HG02610 (cell line): ENCODE data around the gene MGAM2.
"Not testable (repeated sequence)": the region's sequence is repeated elsewhere in the genome, so short reads cannot be mapped to it uniquely, and the experiment has no call there.

Experiments
- ATAC-seq: cut with Tn5 transposase; IDR thresholded peaks from one replicate; pipeline ENCODE4 v1.9.1; 2021; ENCODE audit warnings: mild to moderate bottlenecking, moderate library complexity; ENCODE audit not compliant: unreplicated experiment

MGAM2 gene

DNA sequence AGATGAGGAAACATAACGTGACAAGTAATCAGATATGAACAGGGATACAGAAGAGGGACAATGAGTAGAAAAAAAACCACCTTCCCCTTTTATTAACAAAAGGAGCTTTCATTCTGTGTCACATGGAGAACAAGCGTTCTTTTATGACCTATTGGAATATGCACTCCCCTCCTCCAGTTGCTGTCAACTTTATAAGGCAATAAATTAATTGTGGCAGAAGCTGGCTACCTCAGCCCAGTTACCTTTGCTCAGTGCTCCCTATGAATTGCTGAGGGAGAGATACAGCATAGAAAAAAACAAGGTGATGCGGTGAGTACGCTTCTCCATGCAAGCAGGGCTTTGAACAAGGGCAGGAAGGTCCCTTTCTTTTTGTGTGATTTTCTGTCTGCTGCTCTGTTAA lies at the start of gene MGAM2:
Gene MGAM2 (plus strand): TSS at position 220 of the 400 bp plus-strand sequence. CDS start 5,156 bp downstream, outside the sequence.
- no peak for ATAC-seq

DNA sequence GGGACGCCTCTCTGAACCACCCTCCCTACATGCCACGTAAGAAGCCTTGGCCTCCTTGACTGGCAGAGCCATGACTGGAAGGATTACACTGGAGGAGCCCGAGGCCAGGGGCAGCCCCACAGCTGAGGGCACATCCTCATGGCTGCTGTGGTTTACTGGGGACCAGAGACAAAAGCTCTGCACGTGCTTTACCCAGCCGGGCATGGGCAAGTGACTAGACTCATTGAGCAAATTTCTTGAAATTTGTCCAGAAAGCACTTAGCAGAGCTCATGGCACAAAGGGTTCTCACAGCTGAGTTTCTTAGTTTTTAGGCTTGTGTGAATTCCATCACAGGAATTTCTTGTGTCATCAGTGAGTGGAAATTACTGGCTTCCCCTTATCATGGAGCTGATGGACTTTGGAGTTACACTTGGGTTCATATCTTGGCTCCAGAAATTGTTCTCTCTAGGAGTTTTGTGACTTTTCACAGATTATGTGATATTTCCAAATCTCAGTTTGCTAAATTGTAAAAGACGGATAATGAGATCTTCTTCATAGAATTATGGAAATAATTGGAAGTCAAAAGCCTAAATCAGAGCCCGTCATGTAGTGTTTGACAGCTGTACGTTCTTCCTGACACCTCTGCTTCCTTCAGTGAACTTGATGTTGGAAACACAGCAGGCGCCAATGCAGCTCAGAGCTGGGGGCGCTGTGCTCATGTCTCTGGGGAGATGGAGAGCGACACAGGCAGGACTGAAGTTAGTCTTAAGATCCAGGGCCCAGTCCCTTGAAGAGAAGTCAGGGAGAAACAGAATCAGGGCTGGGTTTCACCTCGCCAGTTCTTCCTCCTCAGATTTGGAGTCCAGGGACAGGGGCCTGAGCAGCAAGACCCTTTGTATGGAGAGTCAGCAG lies 47.7 kb upstream of the MGAM2 start:
- no peak for ATAC-seq

DNA sequence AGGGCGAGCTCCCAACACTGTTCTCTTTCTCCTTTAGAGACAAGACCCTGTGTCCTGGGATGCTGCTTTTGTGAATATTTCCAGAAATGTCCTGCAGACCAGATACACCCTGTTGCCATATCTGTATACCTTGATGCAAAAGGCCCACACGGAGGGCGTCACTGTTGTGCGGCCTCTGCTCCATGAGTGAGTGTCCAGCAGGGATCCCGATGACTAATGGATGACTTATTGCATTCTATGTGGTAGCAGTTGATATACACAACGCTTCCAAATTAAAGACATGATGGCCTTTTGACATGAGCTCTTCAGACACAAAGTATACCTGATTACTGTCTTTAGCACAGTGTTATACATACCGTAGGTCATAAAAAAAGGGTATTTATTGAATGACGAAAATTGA lies 45.0 kb upstream of the MGAM2 start:
- ATAC-seq = no peak

DNA sequence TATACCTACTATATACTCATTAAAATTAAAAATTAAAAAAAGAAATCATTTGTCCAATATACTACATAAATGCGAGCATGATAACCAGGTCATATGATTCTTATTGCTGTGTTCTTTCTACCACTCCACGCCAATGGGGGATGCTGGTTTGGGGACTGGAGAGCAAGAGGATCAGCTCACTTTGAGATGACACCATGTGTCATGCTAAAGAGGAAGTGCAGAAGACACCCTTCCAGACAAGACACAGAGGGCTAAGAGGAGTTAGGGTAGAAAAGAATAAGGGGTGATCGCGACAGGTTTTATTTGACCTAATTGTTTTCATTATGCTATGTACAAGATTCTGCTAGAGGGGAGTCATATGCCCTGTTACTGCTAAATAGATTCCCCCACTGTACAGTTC lies 33.8 kb upstream of the MGAM2 start:
- no peak for ATAC-seq

DNA sequence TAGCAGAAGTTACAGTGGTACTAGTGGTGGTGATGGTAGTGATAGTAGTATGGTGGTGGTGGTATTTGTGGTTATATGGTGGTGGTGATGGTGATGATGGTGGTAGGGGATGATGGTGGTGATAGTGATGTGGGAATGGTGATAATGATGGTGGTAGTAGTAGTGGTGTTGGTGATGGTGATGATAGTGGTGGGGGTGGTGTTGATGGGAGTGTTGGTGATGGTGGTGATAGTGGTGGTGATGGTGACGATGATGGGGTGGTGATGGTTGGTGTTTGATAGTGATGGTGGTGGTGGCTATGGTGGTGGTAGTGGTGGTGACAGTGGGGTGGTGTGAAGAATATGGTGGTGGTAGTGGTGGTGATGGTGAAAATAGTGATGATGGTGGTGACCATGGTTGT lies 27.9 kb upstream of the MGAM2 start:
- ATAC-seq = no peak

DNA sequence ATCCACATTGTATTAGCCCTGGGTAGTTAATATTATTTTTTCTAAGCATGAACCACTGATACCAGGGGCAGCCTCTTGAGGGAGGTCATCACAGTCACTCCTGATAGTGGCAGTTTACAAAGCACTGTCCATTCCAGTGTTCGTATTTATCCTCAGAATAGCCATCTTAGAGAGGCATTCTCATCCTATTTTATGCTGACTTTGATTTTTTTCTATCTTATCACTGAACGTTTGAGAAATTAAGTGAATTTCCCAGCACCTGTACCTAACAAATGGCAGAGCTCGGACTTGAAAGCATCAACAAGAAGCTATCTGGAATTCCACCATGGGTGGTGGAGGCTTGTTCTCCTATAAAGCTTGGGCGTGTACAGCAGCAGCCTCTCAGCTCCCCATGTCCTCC lies 26.1 kb upstream of the MGAM2 start:
- ATAC-seq = no peak

DNA sequence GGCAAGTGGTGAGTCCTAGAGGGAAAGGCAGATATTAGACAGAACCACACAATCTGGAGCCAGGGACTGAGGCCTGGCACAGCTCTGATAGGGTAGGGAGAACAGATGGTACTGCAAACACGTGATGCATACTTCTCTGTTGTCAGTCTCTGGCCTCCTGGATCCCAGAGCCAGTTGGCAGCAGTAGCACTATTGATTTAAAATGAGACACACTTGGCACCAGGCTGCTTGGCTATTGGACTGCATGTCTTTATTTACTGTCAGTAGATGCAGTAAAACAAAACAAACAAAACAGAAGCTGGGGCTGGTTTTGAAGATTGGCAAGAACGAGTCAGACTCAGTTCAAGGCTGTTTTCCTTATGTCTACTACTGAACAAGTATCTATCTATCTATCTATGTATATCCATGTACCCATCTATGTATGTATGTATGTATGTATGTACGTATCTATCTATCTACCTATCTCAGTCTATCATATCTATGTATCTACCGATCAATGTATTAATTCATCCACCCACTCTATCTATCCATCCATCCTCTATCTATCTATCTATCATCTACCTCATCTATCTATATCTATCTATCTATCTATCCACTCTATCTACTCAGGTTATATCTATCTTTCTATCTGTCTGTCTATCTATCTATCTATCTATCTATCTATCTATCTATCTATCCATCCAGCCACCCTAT lies 23.4 kb upstream of the MGAM2 start:
- ATAC-seq = no peak

DNA sequence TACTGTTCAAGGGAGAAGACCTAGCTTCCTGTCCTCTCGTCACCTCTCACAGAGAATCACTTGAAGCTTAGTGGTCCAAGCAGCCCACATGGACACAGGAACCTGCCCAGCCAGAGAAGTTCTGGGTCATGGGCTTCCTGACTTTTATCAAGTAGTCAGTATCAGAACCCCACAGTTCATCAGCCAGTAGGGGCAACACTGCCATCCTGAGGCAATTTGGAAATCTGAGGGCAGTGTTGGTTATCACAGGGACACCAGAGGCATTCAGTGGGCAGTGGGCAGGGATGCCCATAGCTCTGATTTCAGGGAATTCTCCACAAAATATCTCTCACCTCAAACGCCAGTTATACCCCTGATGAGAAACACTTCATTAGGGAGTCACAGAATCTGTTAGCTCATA lies 22.5 kb upstream of the MGAM2 start:
- no peak for ATAC-seq

DNA sequence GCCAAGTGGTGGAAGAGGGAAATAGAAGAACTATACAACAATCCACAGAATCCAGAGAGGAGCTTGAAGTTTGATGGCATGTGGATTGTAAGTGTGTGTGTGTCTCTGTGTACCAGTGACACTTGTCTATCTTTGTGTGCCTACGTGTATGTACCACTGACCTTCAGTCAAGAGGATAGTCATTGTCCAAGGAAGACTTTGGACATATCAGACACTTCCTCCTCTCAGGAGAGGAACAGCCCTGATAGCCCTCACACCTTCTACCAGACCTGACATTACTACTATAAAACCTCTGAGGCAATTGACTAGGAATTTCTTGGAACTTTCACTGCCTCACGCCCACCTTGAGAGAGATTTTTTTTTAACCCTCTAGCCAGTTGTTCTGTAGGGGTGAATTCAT lies 19.6 kb upstream of the MGAM2 start:
- ATAC-seq = no peak

DNA sequence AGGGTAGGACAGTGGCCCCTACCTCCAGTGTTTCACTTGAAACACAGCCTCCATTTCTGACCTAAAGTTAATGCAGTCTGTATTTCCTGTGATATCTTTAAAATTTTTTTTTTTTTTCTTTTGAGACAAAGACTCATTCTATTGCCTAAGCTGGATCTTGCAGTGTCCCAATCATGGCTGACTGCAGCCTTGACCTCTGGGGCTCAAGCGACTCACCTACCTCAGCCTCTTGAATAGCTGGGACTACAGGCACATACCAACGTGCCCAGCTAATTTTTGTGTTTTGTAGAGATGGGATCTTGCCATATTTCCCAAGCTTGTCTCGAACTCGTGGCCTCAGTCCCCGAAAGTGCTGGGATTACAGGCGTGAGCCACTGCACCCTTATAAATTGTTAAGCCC lies 16.7 kb upstream of the MGAM2 start:
- no peak for ATAC-seq

DNA sequence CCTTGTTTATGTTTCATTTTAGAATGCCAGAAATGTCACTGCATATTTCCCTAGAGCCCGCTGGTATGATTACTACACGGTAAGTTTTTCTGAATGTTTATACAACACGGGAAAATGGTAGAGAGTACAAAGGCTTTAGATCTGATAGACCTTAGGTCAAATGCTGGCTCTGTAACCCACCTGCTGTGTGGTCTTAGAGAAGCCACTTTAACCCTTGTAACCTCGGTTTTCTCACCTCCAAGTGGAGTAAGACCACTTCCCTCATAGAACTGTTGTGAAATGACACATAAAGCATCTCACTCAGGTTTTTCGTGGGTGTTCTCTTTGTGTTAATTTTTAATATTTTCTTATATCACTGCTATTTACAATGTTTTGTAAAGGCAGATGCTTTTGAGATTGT lies 13.9 kb upstream of the MGAM2 start:
- ATAC-seq = no peak

DNA sequence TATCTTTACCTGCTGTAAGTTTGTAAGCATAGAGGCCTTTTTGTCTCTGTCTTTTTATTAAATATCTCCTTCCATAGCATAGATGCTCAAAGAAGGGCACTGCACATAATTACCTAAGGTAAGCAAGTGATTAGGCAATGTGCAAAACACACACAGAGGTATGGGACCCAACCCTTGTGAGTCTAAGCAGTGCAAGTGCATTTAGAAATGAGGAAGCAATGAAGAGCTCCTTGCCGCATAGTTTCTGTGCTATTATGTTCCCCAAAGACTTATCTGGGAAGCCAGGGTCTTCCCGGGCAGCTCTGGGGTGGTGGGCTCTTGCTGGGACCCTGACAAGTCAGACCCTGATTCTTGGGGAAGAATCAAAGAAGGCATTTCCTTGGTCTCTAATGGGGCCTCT lies 13.5 kb upstream of the MGAM2 start:
- no peak for ATAC-seq

DNA sequence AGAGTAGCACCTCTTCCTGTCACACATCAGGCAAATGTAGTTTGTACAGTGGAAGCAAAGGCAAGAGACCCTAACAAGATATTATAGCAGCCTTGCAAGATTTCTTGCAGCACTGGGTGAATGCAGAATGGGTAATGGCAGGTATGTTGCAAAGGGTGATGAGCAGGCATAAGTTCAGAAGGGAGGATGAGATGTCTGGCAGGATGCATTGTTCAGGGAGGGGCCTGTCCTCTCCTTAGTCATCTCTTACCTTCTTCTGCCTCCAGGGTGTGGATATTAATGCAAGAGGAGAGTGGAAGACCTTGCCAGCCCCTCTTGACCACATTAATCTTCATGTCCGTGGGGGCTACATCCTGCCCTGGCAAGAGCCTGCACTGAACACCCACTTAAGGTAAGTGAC lies 12.2 kb upstream of the MGAM2 start:
- not testable (repeated sequence) for ATAC-seq

DNA sequence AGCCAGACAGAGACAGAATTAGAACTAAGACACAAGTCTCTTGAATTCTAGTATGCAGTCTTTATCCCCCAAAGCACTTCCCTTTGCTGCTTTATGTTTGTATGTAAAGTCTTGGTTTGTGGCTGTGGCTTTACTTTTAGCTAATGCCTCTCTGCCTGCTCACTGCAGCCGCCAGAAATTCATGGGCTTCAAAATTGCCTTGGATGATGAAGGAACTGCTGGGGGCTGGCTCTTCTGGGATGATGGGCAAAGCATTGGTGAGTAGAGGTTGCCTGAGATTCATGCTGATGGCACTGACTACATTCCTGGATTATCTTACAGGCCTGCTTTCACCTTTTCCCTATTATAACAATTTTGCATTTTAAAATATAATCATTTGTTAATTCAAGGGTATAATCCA lies 10.9 kb upstream of the MGAM2 start:
- ATAC-seq = no peak

DNA sequence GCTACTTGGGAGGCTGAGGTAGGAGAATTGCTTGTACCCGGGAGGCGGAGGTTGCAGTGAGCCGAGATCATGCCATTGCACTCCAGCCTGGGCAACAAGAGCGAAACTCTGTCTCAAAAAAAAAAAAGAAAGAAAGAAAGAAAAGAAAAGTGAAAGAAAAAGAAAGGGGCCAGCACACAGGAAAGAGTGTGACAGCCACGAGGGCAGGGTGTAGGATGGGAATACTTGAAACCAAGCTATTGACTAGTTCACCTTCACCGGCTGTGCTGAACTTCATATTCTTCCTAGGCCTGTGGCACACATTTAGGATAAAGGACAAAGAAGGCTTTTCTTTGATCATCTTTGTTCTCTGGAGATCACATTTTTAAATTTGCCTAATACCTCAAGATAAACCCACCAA lies 9.7 kb upstream of the MGAM2 start:
- ATAC-seq = not testable (repeated sequence)

DNA sequence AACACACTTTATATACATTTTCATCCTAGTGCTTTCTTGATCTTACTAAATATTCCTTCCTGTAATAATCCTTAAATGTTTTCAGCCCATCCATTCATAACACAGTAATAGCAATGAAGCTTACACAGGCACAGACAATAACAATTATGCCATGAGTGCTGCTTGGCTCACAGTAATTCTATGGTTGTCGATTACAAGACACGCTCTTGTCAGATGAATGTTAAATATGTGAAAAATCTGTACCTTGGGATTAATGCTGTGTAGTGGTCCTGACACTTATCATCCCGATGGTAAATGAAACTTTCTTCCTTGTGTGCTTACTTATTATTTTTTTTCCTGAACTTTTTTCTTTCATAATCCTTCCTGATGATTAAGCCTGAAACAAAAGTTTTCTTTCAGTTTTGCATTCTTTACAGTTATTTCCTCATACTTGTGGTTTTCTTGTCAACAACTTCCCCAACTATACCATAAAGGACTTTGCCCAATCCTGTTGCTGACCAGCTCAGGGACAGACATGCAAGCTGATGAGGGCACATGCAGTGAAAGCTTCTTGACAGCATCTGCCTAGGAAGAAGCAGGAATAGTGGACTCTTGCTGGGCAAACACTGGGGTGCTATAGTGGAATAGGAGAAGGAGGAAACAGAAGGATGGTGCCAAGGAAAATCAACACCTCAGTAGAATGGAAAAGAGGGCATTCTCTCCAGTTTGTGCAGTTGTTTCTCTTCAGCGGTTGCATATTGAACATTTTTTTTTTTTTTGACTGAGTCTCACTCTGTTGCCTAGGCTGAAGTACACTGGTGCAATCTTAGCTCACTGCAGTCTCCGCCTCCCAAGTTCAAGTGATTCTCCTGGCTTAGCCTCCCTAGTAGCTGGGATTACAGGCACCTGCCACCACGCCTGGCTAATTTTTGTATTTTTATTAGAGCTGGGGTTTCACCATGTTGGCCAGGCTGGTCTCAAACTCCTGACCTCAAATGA lies 6.7 kb upstream of the MGAM2 start:
- no peak for ATAC-seq

DNA sequence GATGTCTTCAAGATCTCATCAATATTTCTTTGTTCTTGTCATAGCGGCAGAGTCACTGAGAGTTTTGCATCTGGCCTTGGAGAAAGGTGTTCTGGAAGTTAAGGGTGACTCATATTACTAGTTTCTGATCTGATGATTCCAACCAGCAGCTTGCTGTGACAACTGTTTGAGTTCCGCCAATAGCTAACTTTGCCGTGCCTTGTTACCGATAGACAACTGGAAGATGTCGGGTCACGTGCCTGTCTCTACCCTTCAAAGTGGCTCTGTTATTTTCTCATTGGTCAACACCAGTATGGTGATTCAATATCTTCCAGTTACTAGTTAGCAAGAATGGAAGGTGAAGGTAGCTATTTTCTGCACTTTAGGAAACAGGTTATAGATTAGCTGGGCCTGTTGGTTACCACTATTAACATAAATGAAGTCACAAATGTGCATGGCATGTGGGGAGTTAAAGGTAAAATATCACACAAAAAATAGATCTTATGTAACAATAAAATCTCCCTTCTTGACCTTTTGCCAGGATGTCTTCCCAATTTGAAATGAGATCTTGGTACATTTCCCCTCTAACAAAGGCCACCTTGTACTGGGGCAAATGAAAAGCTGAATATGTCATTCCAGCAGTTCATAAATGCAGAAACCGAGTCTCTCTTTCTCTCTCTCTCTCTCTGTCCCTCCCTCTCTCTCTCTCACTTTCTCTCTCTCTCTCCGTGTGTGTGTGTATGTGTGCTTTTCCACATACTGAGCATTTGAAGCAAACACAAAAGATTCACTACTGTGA lies 2.6 kb upstream of the MGAM2 start:
- no peak for ATAC-seq

DNA sequence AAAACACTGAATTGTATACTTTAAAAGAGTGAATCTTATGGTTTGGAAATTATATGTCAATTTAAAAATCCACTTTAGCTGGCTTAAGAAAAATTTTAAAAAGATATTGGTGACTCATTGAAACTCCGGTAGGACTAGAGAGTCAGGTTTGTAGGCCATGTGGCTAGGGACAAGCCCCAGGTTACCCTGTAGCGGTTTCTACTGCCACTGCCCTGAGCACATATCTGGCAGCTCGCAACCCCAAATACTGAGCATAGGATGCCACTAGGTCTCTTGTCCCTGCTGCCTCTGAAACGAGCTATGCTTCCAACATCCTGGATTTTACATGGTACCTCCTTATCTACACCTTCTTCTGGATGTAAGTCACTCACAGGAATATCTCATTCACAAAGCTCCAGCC lies 1.4 kb upstream of the MGAM2 start:
- ATAC-seq = no peak

DNA sequence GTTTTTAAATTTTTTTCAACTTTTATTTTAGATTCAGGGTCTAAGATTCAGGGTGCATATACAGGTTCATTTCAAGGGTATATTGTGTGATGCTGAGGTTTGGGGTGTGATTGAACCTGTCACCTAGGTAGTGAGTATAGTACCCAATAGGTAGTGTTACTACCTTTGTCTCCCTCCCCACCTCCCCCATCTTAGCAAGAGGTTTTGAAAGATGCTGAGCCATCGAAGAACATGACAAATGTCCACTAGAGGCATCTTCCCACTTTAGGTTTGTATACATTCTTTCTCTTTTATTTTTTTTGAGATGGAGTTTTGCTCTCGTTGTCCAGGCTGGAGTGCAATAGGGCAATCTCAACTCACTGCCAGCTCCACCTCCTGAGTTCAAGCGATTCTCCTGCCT lies 880 bp upstream of the MGAM2 start:
- no peak for ATAC-seq

DNA sequence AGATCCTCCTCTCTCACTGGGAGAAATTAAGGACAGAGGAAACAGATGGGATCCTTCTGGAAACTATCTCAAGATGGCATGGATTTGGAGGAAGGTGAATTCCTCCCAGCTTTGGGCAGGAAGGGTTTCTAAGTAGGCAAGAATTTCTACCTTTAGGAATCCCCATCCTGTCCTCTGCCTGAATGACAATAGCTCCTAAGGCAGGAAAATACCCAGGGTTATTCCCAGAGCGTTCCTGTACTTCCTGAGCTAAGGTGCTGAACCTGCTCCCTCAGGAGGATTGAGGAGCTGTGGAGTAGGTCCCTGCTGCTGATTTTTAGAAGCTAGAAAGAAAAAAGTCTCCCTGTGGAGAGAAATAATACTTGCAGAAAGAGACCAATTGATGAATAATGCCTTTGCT lies 568 bp downstream of the MGAM2 start:
- ATAC-seq = no peak
